H1 (cell line): ENCODE measurements around the gene ARMC5. TPM values are rescaled to one million over a fixed set of nuclear protein-coding genes. Genes with fewer than 3 reads are reported as not detected.
A peak's percentile ranks its signal among the peaks of the same experiment; 100 is the strongest.

Experiments
- CTCF ChIA-PET: fragments of 300-600 bp; sonication (Branson Sonifier 250); formaldehyde crosslinking; loops from one replicate; lab custom pipeline; 2021; ENCODE audit not compliant: partially characterized antibody; lab: Charles Lee
- POLR2A ChIA-PET: fragments of 300-600 bp; sonication (Branson Sonifier 250); formaldehyde crosslinking; loops from one replicate; lab custom pipeline; 2021; ENCODE audit warnings: inconsistent platforms; ENCODE audit not compliant: partially characterized antibody; lab: Charles Lee
- DNase-seq, 2 experiments: peaks; one replicate each; pipeline versions ENCODE4 v3.0.0 to v3.0.0-alpha.2; 2010 to 2022; ENCODE audit warnings: low spot score in 2 of 2, low read depth in 1 of 2, mixed read lengths in 1 of 2
- FAIRE-seq: peaks from 2 replicates; lab custom pipeline; 2011; peaks lifted over from hg19 to GRCh38; lab: Jason Lieb, UNC
- H2AFZ ChIP-seq: 2 replicates; pipeline ENCODE4 v1.8.1; 2012; ENCODE audit warnings: low read length, inconsistent platforms
- H2AK5ac ChIP-seq: 2 replicates; pipeline ENCODE4 v1.6.1; 2013; ENCODE audit warnings: low read depth, low read length
- H2BK120ac ChIP-seq: replicated peaks from 2 replicates; pipeline ENCODE3; 2013; ENCODE audit warnings: low read depth, low read length, inconsistent platforms
- H2BK12ac ChIP-seq: 2 replicates; pipeline ENCODE4 v1.6.1; 2013; ENCODE audit warnings: low read depth, low read length
- H2BK15ac ChIP-seq: 2 replicates; pipeline ENCODE4 v1.6.1; 2013; ENCODE audit warnings: low read length
- H2BK20ac ChIP-seq: 2 replicates; pipeline ENCODE4 v1.6.1; 2013; ENCODE audit warnings: low read length
- H2BK5ac ChIP-seq: 2 replicates; pipeline ENCODE4 v1.6.1; 2013; ENCODE audit warnings: low read depth, low read length
- H3K14ac ChIP-seq: 2 replicates; pipeline ENCODE4 v1.6.1; 2013; ENCODE audit warnings: inconsistent platforms; ENCODE audit not compliant: insufficient read length
- H3K18ac ChIP-seq: 2 replicates; pipeline ENCODE4 v1.6.1; 2013; ENCODE audit warnings: low read length; ENCODE audit errors: extremely low read depth
- H3K23ac ChIP-seq: 2 replicates; pipeline ENCODE4 v1.6.1; 2013; ENCODE audit warnings: inconsistent platforms; ENCODE audit not compliant: insufficient read length
- H3K23me2 ChIP-seq: 2 replicates; pipeline ENCODE4 v1.6.1; 2013; ENCODE audit warnings: low read depth, low read length
- H3K27ac ChIP-seq: 2 replicates; pipeline ENCODE4 v1.6.1; 2011; ENCODE audit warnings: low read depth, low read length, inconsistent platforms
- H3K27me3 ChIP-seq, 4 experiments: replicated peaks in 1 of 4; 1 replicate in 1 of 4; 2 replicates in 3 of 4; pipeline versions ENCODE4 v1.6.1 to v1.8.1; 2011 to 2013; ENCODE audit warnings: low read length in 3 of 4, mild to moderate bottlenecking in 3 of 4, inconsistent platforms in 2 of 4, mixed read lengths in 2 of 4, moderate library complexity in 1 of 4; ENCODE audit not compliant: control insufficient read depth in 3 of 4, insufficient read depth in 3 of 4; ENCODE audit errors: extremely low read depth in 1 of 4
- H3K36me3 ChIP-seq, 4 experiments: 2 replicates each; pipeline versions ENCODE4 v1.6.1 to v1.8.1; 2011 to 2013; ENCODE audit warnings: mild to moderate bottlenecking in 4 of 4, low read length in 3 of 4, moderate library complexity in 2 of 4, control low read depth in 1 of 4, inconsistent platforms in 1 of 4; ENCODE audit not compliant: insufficient read depth in 4 of 4, control insufficient read depth in 2 of 4
- H3K4ac ChIP-seq: replicated peaks from 2 replicates; pipeline ENCODE3; 2013; ENCODE audit warnings: low read length, low read depth, mixed read lengths, inconsistent platforms; ENCODE audit not compliant: insufficient read length
- H3K4me1 ChIP-seq, 4 experiments: replicated peaks in 1 of 4; 1 replicate in 1 of 4; 2 replicates in 3 of 4; pipeline versions ENCODE4 v1.6.1 to v1.8.1; 2011 to 2013; ENCODE audit warnings: low read length in 3 of 4, inconsistent platforms in 2 of 4, mixed read lengths in 1 of 4; ENCODE audit not compliant: insufficient read depth in 4 of 4, control insufficient read depth in 3 of 4
- H3K4me2 ChIP-seq, 2 experiments: 2 replicates each; pipeline versions ENCODE4 v1.6.1 to v1.8.1; 2011 to 2013; ENCODE audit warnings: low read depth in 2 of 2, low read length in 2 of 2, control low read depth in 1 of 2, inconsistent platforms in 1 of 2, mild to moderate bottlenecking in 1 of 2; ENCODE audit not compliant: insufficient read depth in 1 of 2
- H3K4me3 ChIP-seq, 4 experiments: fragments of 200-600, 300-600 bp in 1 of 4; sonication (generic), shearing (Covaris generic), sonication (Bioruptor Twin) in 1 of 4; 2 replicates each; pipeline versions ENCODE4 v1.5.1 to v1.8.1; 2011 to 2016; ENCODE audit warnings: low read length in 4 of 4, low read depth in 3 of 4, control low read depth in 2 of 4, inconsistent platforms in 2 of 4, mild to moderate bottlenecking in 2 of 4, mixed read lengths in 1 of 4, moderate library complexity in 1 of 4; ENCODE audit not compliant: insufficient read depth in 2 of 4; ENCODE audit errors: extremely low read depth in 1 of 4
- H3K56ac ChIP-seq: replicated peaks from 2 replicates; pipeline ENCODE3; 2013; ENCODE audit warnings: low read depth, mild to moderate bottlenecking, mixed read lengths, low read length, inconsistent platforms; ENCODE audit not compliant: insufficient read length
- H3K79me1 ChIP-seq: 2 replicates; pipeline ENCODE4 v1.6.1; 2013; ENCODE audit warnings: low read depth, low read length, control low read depth
- H3K79me2 ChIP-seq, 2 experiments: 2 replicates each; pipeline versions ENCODE4 v1.6.1 to v1.8.1; 2012 to 2013; ENCODE audit warnings: low read length in 2 of 2, mild to moderate bottlenecking in 2 of 2, inconsistent platforms in 1 of 2; ENCODE audit not compliant: insufficient read depth in 2 of 2, control insufficient read depth in 1 of 2
- H3K9ac ChIP-seq, 4 experiments: replicated peaks in 1 of 4; 1 replicate in 1 of 4; 2 replicates in 3 of 4; pipeline versions ENCODE4 v1.6.1 to v1.8.1; 2011 to 2013; ENCODE audit warnings: low read depth in 3 of 4, low read length in 3 of 4, control low read depth in 2 of 4, mild to moderate bottlenecking in 2 of 4, moderate library complexity in 2 of 4, inconsistent platforms in 1 of 4; ENCODE audit errors: extremely low read depth in 1 of 4
- H3K9me3 ChIP-seq, 2 experiments: 2 replicates each; pipeline versions ENCODE4 v1.6.1 to v1.8.1; 2012 to 2013; ENCODE audit warnings: mild to moderate bottlenecking in 2 of 2, moderate library complexity in 2 of 2, control low read depth in 1 of 2, inconsistent platforms in 1 of 2, low read depth in 1 of 2, low read length in 1 of 2, mixed read lengths in 1 of 2; ENCODE audit not compliant: insufficient read depth in 2 of 2
- H4K20me1 ChIP-seq, 2 experiments: replicated peaks in 1 of 2; 2 replicates each; pipeline versions ENCODE3 to v1.8.1; 2011 to 2013; ENCODE audit warnings: inconsistent platforms in 2 of 2, low read length in 2 of 2, mild to moderate bottlenecking in 1 of 2; ENCODE audit not compliant: insufficient read depth in 2 of 2, control insufficient read depth in 1 of 2
- H4K5ac ChIP-seq: 2 replicates; pipeline ENCODE4 v1.6.1; 2013; ENCODE audit warnings: low read length, low read depth, mixed read lengths, inconsistent platforms; ENCODE audit not compliant: insufficient read length
- H4K8ac ChIP-seq: 2 replicates; pipeline ENCODE4 v1.8.0; 2013; ENCODE audit warnings: mild to moderate bottlenecking, moderate library complexity, low read length, inconsistent platforms; ENCODE audit not compliant: insufficient read depth; ENCODE audit errors: extremely low read depth
- H4K91ac ChIP-seq: replicated peaks from 2 replicates; pipeline ENCODE3; 2013; ENCODE audit warnings: low read length, mixed read lengths, inconsistent platforms; ENCODE audit not compliant: insufficient read length
- ATF2 ChIP-seq: IDR thresholded peaks from 2 replicates; pipeline ENCODE4 v1.6.1; 2012; ENCODE audit warnings: low read length, inconsistent platforms
- ATF3 ChIP-seq: IDR thresholded peaks from 2 replicates; pipeline ENCODE4 v1.6.1; 2011; ENCODE audit warnings: low read depth, mild to moderate bottlenecking, low read length; ENCODE audit not compliant: insufficient read depth
- BRCA1 ChIP-seq: IDR thresholded peaks from 2 replicates; pipeline ENCODE4 v1.6.1; 2012; ENCODE audit warnings: low read depth, low read length, improper control_type of control experiment
- SP1 ChIP-seq: IDR thresholded peaks from 2 replicates; pipeline ENCODE4 v1.6.1; 2011; ENCODE audit warnings: low read depth, low read length
- WGBS, 2 experiments: shearing (Covaris generic) in 1 of 2; methylation state at CpG; one replicate each; pipeline versions ENCODE4 v1.1.6 to v1.1.7; 2013 to 2015; ENCODE audit warnings: low lambda C conversion rate in 2 of 2, mixed read lengths in 2 of 2, inconsistent platforms in 1 of 2, low coverage in 1 of 2, missing lambda C conversion rate in 1 of 2; ENCODE audit not compliant: insufficient replicate concordance in 2 of 2, insufficient coverage in 1 of 2, insufficient read length in 1 of 2; ENCODE audit errors: extremely low coverage in 1 of 2, missing lambda C conversion rate in 1 of 2; 5-methylcytosine and 5-hydroxymethylcytosine counted together
- polyA plus RNA-seq, 7 experiments: library from polyadenylated mRNA; depleted of rRNA in 3 of 7; stranded (reverse) in 5 of 7; unstranded in 2 of 7; fragments of >200 nt in 5 of 7; fragments of 200-250 nt in 2 of 7; gene quantifications; 1 replicate in 5 of 7; 2 replicates in 1 of 7; 4 replicates in 1 of 7; pipeline versions ENCODE4 v1.2.1 to v1.2.3, GENCODE V29; 2011 to 2013; ENCODE audit warnings: missing spikeins in 2 of 7, mixed read lengths in 2 of 7
- total RNA-seq: library from RNA; stranded (reverse); fragmentation: NEBNext Ultra II Directional; extraction: Animal tissue kit (Norgen Biotek cat#: 25700); gene quantifications from 2 replicates; pipeline ENCODE4 v1.2.1, GENCODE V29; 2021

ARMC5 gene
- total and polyA plus RNA-seq, 2 of the 8 experiments (the other 6 are each of a cell fraction or from before 2014, with no cell fraction given): 7.8 to 8.7 TPM

- H2BK12ac ChIP-seq: no peak overlapping the region
- H3K23me2 ChIP-seq: peaks cover 19% of the 10 kb centered on the region; the same call in 1 of the 2 replicates
- H2AFZ ChIP-seq: no peak overlapping the region
- no peaks in the 10 kb centered on the region for H3K36me3 ChIP-seq
- no peak overlapping the region for H3K23ac ChIP-seq
- H3K4ac ChIP-seq: no peak overlapping the region
- no peak overlapping the region; a peak in 1 of 8 replicates for H3K4me3 ChIP-seq
- H2AK5ac ChIP-seq: no peak overlapping the region
- H4K5ac ChIP-seq: no peak overlapping the region
- no peak overlapping the region for H3K14ac ChIP-seq
- no peak overlapping the region for H3K9ac ChIP-seq
- TF ChIP-seq ATF3 (no peak), BRCA1 (no peak), SP1 (no peak), ATF2 (no peak)
- TF ChIP-seq, all 59 proteins: peak for 0
- ChIA-PET CTCF (interaction anchor here (0.5 to 5.1 kb wide), 7 partner anchors 12 to 150 kb away, joined by 3 to 35 read pairs (median 3); no protein-coding TSS in a partner anchor), POLR2A (interaction anchor here (0.5 to 1.2 kb wide), 3 partner anchors 11 to 241 kb away, joined by 3 read pairs; no protein-coding TSS in a partner anchor)
- peaks cover 0 to 12% (median 3%) of the 10 kb centered on the region in 4 experiments; a peak in 5 of 7 replicates for H3K4me1 ChIP-seq
- H2BK5ac ChIP-seq: no peak overlapping the region
- H4K8ac ChIP-seq: peak overlapping the region; percentile 62; the same call in 1 of the 2 replicates
- H2BK15ac ChIP-seq: no peak overlapping the region
- peaks cover 0 to 3% of the 10 kb centered on the region in 2 experiments for H4K20me1 ChIP-seq
- no peak overlapping the region for H2BK120ac ChIP-seq
- no peak overlapping the region for H3K27ac ChIP-seq
- no peak for DNase-seq
- H3K9me3 ChIP-seq: no peaks in the 10 kb centered on the region
- no peak for FAIRE-seq
- H3K4me2 ChIP-seq: peak overlapping the region in 1 of 2 experiments; percentile 67; a peak in 1 of 4 replicates
- no peak overlapping the region for H4K91ac ChIP-seq
- H3K18ac ChIP-seq: no peak overlapping the region
- H3K79me1 ChIP-seq: no peaks in the 10 kb centered on the region
- peaks cover 2 to 38% (median 31%) of the 10 kb centered on the region in 4 experiments for H3K27me3 ChIP-seq
- H2BK20ac ChIP-seq: no peak overlapping the region
- no peak overlapping the region for H3K56ac ChIP-seq
- 86% methylated on average over 17 of the region's 17 CpGs; no CpG with 5 or more reads in 1 of the 2 experiments for WGBS, 2 experiments
- H3K79me2 ChIP-seq: no peaks in the 10 kb centered on the region
These were observed 14.1 kb downstream of the ARMC5 start for GRCh38 chr16:31473264-31473984.
